ENCODE data around the gene CTSA.
A peak's percentile ranks its signal among the peaks of the same experiment; 100 is the strongest.
"Not testable (repeated sequence)": the region's sequence is repeated elsewhere in the genome, so short reads cannot be mapped to it uniquely, and the experiment has no call there.

Gene CTSA

DNA sequence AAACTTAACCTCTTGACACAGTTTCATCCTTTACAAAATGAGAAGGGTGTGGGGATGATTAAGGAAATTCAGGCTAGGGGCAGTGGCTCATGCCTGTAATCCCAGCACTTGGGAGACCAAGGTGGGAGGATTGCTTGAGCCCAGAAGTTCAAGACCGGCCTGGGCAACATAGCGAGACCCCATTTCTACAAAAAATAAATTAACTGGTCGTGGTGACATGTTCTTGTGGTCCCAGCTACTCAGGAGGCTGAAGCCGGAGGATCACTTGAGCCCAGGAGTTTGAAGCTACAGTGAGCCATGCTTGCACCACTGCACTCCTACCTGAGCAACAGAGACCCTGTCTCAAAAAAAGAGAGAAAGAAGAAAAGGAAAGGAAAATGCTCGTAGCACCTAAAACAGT lies 24.7 kb upstream of the CTSA start:
- DNase-seq (ENCODE audit: low read depth) = no peak

DNA sequence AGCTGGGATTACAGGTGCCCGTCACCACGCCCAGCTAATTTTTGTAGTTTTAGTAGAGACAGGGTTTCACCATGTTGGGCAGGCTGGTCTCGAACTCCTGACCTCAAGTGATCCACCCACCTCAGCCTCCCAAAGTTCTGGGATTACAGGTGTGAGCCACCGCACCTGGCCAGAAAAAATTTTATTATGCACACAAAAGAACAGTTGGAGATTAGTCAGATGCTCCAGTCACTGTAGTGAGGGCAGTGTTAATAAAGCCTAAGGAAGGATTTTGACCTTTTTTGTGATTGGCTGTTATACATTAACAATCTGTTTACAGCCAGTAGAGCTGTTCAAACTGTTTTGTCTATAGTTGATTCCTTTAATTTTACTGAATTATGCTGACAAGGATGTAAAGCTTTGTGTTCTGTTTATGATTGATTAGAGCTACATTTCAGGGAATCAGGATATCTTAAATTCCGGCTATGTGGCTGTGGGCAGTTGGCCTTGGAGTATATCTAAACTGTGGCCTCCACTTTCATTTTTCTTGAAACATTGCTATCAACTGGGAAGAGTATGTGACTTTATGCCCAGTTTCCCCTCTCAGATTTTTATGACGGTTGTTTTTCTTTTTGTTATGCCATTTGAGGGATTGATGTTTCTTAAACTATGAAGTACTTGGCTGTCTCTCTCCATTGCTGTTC lies 23.9 kb upstream of the CTSA start:
- DNase-seq (ENCODE audit: low read depth) = no peak

- DNase-seq (ENCODE audit: low read depth) = no peak
Observed at GRCh38 chr20:45867819-45868176, 23.3 kb upstream of the CTSA start.

DNA sequence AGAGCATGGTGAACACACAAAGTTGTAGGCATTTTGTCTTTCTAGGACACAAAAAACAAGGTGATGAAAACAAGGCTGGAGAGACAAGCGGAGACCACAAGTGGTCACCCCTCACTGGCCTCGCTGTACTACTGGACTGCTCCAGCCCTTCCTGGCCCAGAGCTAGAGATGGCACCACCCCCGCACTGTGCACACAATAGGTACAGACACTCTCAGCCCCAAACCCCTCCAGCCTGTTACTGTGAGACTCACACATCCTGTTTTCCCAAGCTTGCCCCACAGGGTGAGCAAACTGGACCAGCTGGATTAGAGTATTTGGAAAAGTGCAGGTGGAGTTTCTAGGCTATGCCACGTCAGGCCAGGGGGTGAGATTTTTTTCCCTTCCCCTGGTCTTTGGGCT lies 18.5 kb upstream of the CTSA start:
- DNase-seq (ENCODE audit: low read depth) = no peak

DNA sequence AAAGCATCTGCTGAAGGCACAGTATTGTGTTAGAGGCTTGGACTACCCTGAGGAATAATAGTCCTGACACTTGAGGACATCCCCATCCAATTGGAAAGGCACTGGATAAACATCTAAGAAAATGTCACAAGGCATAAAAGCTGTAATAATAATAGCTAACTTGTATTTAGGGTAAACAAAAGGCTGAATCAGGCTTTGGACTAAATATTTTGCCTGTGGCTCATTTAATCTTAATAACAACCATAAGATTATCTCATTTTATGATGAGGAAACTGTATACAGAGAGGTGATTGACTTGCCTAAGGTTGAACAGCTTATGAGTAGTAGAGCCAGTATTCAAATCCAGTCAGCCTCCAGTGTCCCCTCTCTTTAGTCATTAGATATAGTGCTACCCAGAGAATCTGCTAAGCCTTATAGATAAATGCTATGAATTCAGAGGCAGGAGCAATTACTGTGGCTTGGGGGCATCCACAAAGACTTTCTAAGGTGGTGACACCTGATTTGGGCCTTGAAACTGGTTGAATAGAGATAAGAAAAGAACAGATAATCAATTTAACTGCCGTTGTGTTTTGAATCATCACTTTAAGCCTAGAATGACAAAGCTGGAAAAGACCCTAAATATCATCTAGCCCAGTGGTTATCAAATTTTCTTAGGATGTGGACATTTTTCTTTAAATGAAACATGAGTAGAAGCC lies 17.6 kb upstream of the CTSA start:
- no peak for DNase-seq (ENCODE audit: low read depth)

DNA sequence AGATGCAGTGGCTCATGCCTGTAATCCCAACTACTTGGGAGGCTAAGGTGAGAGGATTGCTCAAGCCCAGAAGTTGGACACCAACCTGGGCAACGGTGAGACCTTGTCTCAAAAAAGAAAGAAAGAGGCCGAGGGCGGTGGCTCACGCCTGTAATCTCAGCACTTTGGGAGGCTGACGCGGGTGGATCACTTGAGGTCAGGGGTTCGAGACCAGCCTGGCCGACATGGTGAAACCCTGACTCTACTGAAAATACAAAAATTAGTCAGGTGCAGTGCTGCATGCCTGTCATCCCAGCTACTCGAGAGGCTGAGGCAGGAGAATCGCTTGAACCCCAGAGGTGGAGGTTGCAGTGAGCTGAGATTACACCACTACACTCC lies 17.0 kb upstream of the CTSA start:
- DNase-seq (ENCODE audit: low read depth) = not testable (repeated sequence)

GRCh38 chr20:45874576-45874975 lies 16.6 kb upstream of the CTSA start:
- DNase-seq (ENCODE audit: low read depth) = no peak

DNA sequence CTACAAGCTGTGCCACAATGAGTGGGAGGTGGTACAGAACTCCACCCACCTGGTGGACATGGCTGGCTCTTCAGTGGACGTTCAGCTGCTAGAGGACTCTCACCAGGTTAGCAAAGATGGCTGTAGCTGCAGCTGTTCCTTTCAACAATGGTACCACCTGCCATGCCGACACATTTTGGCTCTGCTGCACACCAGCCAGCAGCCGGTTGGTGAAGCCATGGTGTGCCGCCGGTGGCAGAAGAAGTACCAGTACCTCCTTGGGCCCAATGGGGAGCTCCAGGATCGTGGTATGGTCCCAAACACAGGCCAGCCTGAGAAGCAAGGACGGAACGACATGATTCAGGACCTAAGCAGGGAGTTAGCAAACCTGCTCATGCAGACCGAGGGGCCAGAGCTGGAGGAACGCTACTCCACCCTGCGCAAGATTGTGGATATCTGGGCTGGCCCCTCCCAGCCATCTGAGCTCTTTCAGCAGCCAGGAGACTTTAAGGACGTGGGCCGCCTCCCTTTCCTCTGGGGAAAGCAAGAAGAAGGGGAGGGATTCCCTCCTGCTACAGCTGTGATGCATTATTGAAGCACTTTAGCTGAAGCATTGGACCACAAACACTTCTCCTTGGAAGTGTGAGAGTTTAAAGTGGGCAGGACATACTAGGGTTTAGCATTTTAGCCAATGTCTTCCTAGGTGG lies 12.9 kb upstream of the CTSA start:
- DNase-seq (ENCODE audit: low read depth) = no peak

GRCh38 chr20:45880988-45881788 lies 9.9 kb upstream of the CTSA start, which contains the start of gene ZSWIM1:
TSS of gene ZSWIM1 (plus strand) at chr20:45881227. CDS start at chr20:45882593, 1,366 bp downstream.
- peak; percentile 98 for DNase-seq (ENCODE audit: low read depth)

DNA sequence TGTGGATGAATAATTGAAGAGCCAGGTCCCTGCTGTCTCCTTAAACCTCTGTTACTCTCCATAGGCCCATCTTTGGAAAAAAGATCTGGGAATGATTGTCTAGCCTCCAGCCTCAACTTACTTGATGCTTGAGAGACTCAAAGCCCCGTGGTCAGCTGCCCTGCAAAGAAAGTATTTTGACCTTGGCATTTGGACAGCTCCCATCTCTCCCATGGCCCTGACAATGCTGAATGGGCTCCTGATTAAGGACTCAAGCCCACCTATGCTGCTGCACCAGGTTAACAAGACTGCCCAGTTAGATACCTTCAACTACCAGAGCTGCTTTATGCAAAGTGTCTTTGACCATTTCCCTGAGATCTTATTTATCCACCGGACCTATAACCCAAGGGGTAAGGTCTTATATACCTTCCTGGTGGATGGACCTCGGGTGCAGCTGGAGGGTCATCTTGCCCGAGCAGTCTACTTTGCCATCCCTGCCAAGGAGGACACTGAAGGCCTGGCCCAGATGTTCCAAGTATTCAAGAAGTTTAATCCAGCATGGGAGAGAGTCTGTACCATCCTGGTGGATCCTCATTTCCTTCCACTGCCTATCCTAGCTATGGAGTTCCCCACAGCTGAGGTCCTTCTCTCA lies 8.6 kb upstream of the CTSA start:
- DNase-seq (ENCODE audit: low read depth) = no peak

GRCh38 chr20:45883100-45883469 lies 8.1 kb upstream of the CTSA start:
- no peak for DNase-seq (ENCODE audit: low read depth)

GRCh38 chr20:45886590-45887345 lies 4.4 kb upstream of the CTSA start:
- no peak for DNase-seq (ENCODE audit: low read depth)

GRCh38 chr20:45887346-45887715 lies 3.8 kb upstream of the CTSA start, which contains the start of gene SPATA25:
TSS of gene SPATA25 (minus strand) at chr20:45887622. CDS start at chr20:45887590, 32 bp downstream.
- no peak for DNase-seq (ENCODE audit: low read depth)

GRCh38 chr20:45888681-45889080 lies 2.5 kb upstream of the CTSA start:
- no peak for DNase-seq (ENCODE audit: low read depth)

GRCh38 chr20:45890077-45890984 lies 804 bp upstream of the CTSA start:
- DNase-seq (ENCODE audit: low read depth) = no peak

GRCh38 chr20:45892049-45892825 lies 1.1 kb downstream of the CTSA start:
- DNase-seq (ENCODE audit: low read depth) = no peak

- no peak for DNase-seq (ENCODE audit: low read depth)
Observed at GRCh38 chr20:45892828-45893500, 1.8 kb downstream of the CTSA start.

- DNase-seq (ENCODE audit: low read depth) = no peak
Observed at GRCh38 chr20:45893831-45894230, 2.7 kb downstream of the CTSA start.

- DNase-seq (ENCODE audit: low read depth) = no peak
Observed at GRCh38 chr20:45894797-45895196, 3.7 kb downstream of the CTSA start.
